A673 (cell line): ENCODE measurements around the gene EMX1.

Experiments used
- EZH2 ChIP-seq: fragments of 200-600 bp; sonication (generic); IDR thresholded peaks from 2 replicates; pipeline ENCODE4 v1.6.1; 2017; ENCODE audit warnings: borderline replicate concordance, low read depth, mild to moderate bottlenecking, mixed read lengths, antibody characterized with exemption, low read length; ENCODE audit not compliant: poor library complexity, severe bottlenecking
- TF ChIP-seq, protein P1 (sequence below): fragments of 300-800, 200-600 bp; sonication (generic); conservative IDR thresholded peaks from 2 replicates; pipeline ENCODE4 v1.5.1; 2017; ENCODE audit warnings: low read depth, mild to moderate bottlenecking, antibody characterized with exemption, low read length, moderate library complexity, mixed read lengths

DNA sequence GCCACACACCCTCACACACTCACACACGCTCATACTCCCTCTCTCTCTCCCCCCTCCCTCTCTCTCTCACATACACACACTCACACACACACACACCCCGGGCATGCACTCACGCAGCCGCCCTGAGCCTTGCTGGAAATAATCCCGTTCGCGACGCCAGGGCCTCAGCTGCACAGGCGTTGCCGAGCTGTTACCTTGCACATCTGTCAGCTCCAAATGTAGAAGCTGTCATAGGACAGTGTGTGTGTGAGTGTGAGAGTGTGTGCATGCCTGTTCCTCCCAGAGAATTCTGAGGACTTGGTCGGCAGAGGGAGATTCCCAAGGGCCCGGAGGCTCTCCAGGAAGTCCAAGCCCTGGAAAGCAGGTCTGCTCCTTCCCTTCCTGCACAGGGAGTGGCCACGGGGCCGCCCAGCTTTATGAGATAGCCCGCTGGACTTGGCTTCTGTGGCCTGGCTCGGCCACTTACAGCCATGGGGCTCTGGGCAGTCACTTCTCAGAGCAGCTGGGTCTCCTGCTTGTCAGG is 21.5 kb upstream of the EMX1 start:
- TF ChIP-seq, protein P1, sequence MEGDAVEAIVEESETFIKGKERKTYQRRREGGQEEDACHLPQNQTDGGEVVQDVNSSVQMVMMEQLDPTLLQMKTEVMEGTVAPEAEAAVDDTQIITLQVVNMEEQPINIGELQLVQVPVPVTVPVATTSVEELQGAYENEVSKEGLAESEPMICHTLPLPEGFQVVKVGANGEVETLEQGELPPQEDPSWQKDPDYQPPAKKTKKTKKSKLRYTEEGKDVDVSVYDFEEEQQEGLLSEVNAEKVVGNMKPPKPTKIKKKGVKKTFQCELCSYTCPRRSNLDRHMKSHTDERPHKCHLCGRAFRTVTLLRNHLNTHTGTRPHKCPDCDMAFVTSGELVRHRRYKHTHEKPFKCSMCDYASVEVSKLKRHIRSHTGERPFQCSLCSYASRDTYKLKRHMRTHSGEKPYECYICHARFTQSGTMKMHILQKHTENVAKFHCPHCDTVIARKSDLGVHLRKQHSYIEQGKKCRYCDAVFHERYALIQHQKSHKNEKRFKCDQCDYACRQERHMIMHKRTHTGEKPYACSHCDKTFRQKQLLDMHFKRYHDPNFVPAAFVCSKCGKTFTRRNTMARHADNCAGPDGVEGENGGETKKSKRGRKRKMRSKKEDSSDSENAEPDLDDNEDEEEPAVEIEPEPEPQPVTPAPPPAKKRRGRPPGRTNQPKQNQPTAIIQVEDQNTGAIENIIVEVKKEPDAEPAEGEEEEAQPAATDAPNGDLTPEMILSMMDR: no peak
- no peak for TF ChIP-seq EZH2
